Natural killer cell (primary cell): Measurements from ENCODE around the gene ZNF679. TPM values are rescaled to one million over a fixed set of nuclear protein-coding genes. Genes with fewer than 3 reads are reported as not detected.

Source experiments
- ATAC-seq, 3 donors: fragments of 150-1000 bp in 2 of 3; fragments of 200-7000 bp in 1 of 3; cut with Tn5 transposase; 1 replicate in 1 of 3; 2 replicates in 2 of 3; pipeline ENCODE4 v1.10.0; 2021; ENCODE audit warnings: mild to moderate bottlenecking in 2 of 3, moderate library complexity in 2 of 3
- DNase-seq, 2 donors: peaks; one replicate each; pipeline versions ENCODE4 v3.0.0 to v3.0.0-alpha.2; 2013 to 2021; ENCODE audit warnings: mixed read lengths in 1 of 2
- H3K27ac ChIP-seq: one replicate; pipeline ENCODE4 v1.5.1; 2013; ENCODE audit warnings: mild to moderate bottlenecking, low read length
- H3K27me3 ChIP-seq: one replicate; pipeline ENCODE4 v1.6.1; 2013; ENCODE audit warnings: low read length; ENCODE audit not compliant: control insufficient read depth, insufficient read depth
- H3K36me3 ChIP-seq: one replicate; pipeline ENCODE4 v1.6.1; 2013; ENCODE audit warnings: low read length; ENCODE audit not compliant: control insufficient read depth, insufficient read depth
- H3K4me1 ChIP-seq: one replicate; pipeline ENCODE4 v1.6.1; 2013; ENCODE audit warnings: low read length; ENCODE audit not compliant: control insufficient read depth, insufficient read depth
- H3K4me3 ChIP-seq: one replicate; pipeline ENCODE4 v1.5.1; 2013; ENCODE audit warnings: low read length
- H3K9me3 ChIP-seq: one replicate; pipeline ENCODE4 v1.6.1; 2013; ENCODE audit warnings: low read length; ENCODE audit not compliant: control insufficient read depth, insufficient read depth
- H3K27ac Mint-ChIP-seq, 2 donors: one replicate each; pipeline ENCODE4 v1.8.0; 2022; ENCODE audit warnings: mild to moderate bottlenecking in 2 of 2, mixed read lengths in 2 of 2, moderate library complexity in 1 of 2
- H3K27me3 Mint-ChIP-seq, 2 donors: one replicate each; pipeline ENCODE4 v1.8.0; 2022; ENCODE audit warnings: low read depth in 2 of 2, mixed read lengths in 2 of 2
- H3K36me3 Mint-ChIP-seq: one replicate; pipeline ENCODE4 v1.8.0; 2022; ENCODE audit warnings: mixed read lengths
- H3K4me1 Mint-ChIP-seq, 2 donors: one replicate each; pipeline ENCODE4 v1.8.0; 2022; ENCODE audit warnings: mixed read lengths in 2 of 2
- H3K4me3 Mint-ChIP-seq: one replicate; pipeline ENCODE4 v1.8.0; 2022; ENCODE audit warnings: mild to moderate bottlenecking, moderate library complexity, mixed read lengths
- H3K9me3 Mint-ChIP-seq, 2 donors: one replicate each; pipeline ENCODE4 v1.8.0; 2022; ENCODE audit warnings: mixed read lengths in 2 of 2
- CTCF ChIP-seq: fragments of 200-600 bp; IDR thresholded peaks from one replicate; pipeline ENCODE4 v1.8.0; 2022; ENCODE audit warnings: antibody characterized with exemption
- WGBS: methylation state at CpG from one replicate; pipeline ENCODE4 v1.1.7; 2013; ENCODE audit warnings: missing lambda C conversion rate; ENCODE audit not compliant: insufficient coverage; 5-methylcytosine and 5-hydroxymethylcytosine counted together
- intact Hi-C: fragments of 100-400 bp; cut with micrococcal nuclease; formaldehyde crosslinking; loops from one replicate; pipeline ENCODE4 v1.14.2; 2022
- total RNA-seq, 4 donors: library from RNA; stranded (reverse); fragments of 120-200 nt in 1 of 4; gene quantifications; one replicate each; pipeline versions ENCODE4 v1.2.3 to v1.2.4, GENCODE V29; 2013 to 2022

ZNF679 gene
- total RNA-seq, 3 donors from 2014 or later (not counting 1 experiment from before 2014, with no cell fraction given): not detected

GRCh38 chr7:64223366-64223765 is 4.9 kb upstream of the ZNF679 start:
- no peaks in the 10 kb centered on the region for H3K27me3 ChIP-seq
- H3K36me3 ChIP-seq: no peaks in the 10 kb centered on the region
- H3K4me1 Mint-ChIP-seq: no peaks in the 10 kb centered on the region
- intact Hi-C loops: no loop called here
- H3K4me3 ChIP-seq: no peak overlapping the region
- peaks cover 24% of the 10 kb centered on the region for H3K36me3 Mint-ChIP-seq
- peaks cover 14 to 15% of the 10 kb centered on the region in 2 donors for H3K9me3 Mint-ChIP-seq
- TF ChIP-seq CTCF: no peak
- 40% methylated on average over 2 of the region's 2 CpGs for WGBS
- ATAC-seq (no peak), DNase-seq (no peak)
- no peaks in the 10 kb centered on the region for H3K4me1 ChIP-seq
- no peak overlapping the region for H3K4me3 Mint-ChIP-seq
- H3K27me3 Mint-ChIP-seq: no peaks in the 10 kb centered on the region
- peaks cover 34% of the 10 kb centered on the region for H3K9me3 ChIP-seq
- no peak overlapping the region for H3K27ac ChIP-seq
- no peak overlapping the region for H3K27ac Mint-ChIP-seq

- DNase-seq (no peak), ATAC-seq (no peak)
- H3K4me3 ChIP-seq: no peak overlapping the region
- no peak for TF ChIP-seq CTCF
- 92% methylated on average over 1 of the region's 1 CpG for WGBS
- no peak overlapping the region for H3K27ac ChIP-seq
- no peak overlapping the region for H3K27ac Mint-ChIP-seq
- intact Hi-C loops: no loop called here
- H3K4me1 Mint-ChIP-seq: no peaks in the 10 kb centered on the region
- H3K9me3 ChIP-seq: peaks cover 15% of the 10 kb centered on the region
- H3K27me3 ChIP-seq: no peaks in the 10 kb centered on the region
- no peaks in the 10 kb centered on the region for H3K36me3 ChIP-seq
- no peaks in the 10 kb centered on the region for H3K4me1 ChIP-seq
- peaks cover 27% of the 10 kb centered on the region for H3K36me3 Mint-ChIP-seq
- no peaks in the 10 kb centered on the region for H3K27me3 Mint-ChIP-seq
- H3K9me3 Mint-ChIP-seq: peaks cover 12 to 26% of the 10 kb centered on the region in 2 donors
- H3K4me3 Mint-ChIP-seq: no peak overlapping the region
These were observed 38.2 kb downstream of the ZNF679 start for GRCh38 chr7:64266341-64266919.

GRCh38 chr7:64277630-64278029 is 49.4 kb downstream of the ZNF679 start:
- H3K27ac Mint-ChIP-seq: no peak overlapping the region
- Histone ChIP-seq H3K36me3 (no peaks in the 10 kb centered on the region), H3K4me1 (no peaks in the 10 kb centered on the region), H3K27me3 (no peaks in the 10 kb centered on the region), H3K27ac (no peak overlapping the region), H3K9me3 (peaks cover 3% of the 10 kb centered on the region), H3K4me3 (no peak overlapping the region)
- no peaks in the 10 kb centered on the region for H3K36me3 Mint-ChIP-seq
- no peak overlapping the region for H3K4me3 Mint-ChIP-seq
- no peak for ATAC-seq
- DNase-seq: no peak
- intact Hi-C loops: no loop called here
- H3K9me3 Mint-ChIP-seq: peaks cover 2% of the 10 kb centered on the region in 2 donors
- TF ChIP-seq CTCF: no peak
- H3K27me3 Mint-ChIP-seq: no peaks in the 10 kb centered on the region
- 38% methylated on average over 2 of the region's 2 CpGs for WGBS
- H3K4me1 Mint-ChIP-seq: no peaks in the 10 kb centered on the region
